Left cardiac atrium (tissue), 4 donors: ENCODE measurements around the gene NT5C3A. TPM values are rescaled to one million over a fixed set of nuclear protein-coding genes. Genes with fewer than 3 reads are reported as not detected.
A peak's percentile ranks its signal among the peaks of the same experiment; 100 is the strongest.
"Not testable (repeated sequence)": the region's sequence is repeated elsewhere in the genome, so short reads cannot be mapped to it uniquely, and the experiment has no call there.

Experiments used
- ATAC-seq, 2 donors: fragments of 200-7000 bp; cut with Tn5 transposase; one replicate each; pipeline ENCODE4 v1.9.1; 2020; ENCODE audit warnings: mild to moderate bottlenecking in 2 of 2, moderate library complexity in 2 of 2
- DNase-seq: peaks from one replicate; pipeline ENCODE4 v3.0.0-alpha.2; 2020
- intact Hi-C, 2 donors: fragments of 100-400 bp; cut with DNase I; formaldehyde crosslinking; loops; one replicate each; pipeline versions ENCODE4 v1.14.1 to v1.15.1; 2022 to 2023
- total RNA-seq, 2 donors: library from RNA; stranded (reverse); fragmentation: NEBNext Ultra II Directional; extraction: Animal tissue kit (Norgen Biotek cat#: 25700); gene quantifications; one replicate each; pipeline ENCODE4 v1.2.1, GENCODE V29; 2021
- donor health status: DM: no; HTN: yes; CAD: no.
- donor health status: DM: no; HTN: yes; CAD: no; lungs with severe emphysema.
- donor health status: DM: yes; HTN: yes; CAD: no.
- donor health status: Dilated cardiomyopathy.

The NT5C3A gene
- total RNA-seq, 2 donors from 2014 or later, result 20.1 to 21.2 TPM

GRCh38 chr7:33048704-33049103, 13.9 kb downstream of the NT5C3A start:
- ATAC-seq (no peak), DNase-seq (no peak)
- intact Hi-C loops, result no loop called here

DNA sequence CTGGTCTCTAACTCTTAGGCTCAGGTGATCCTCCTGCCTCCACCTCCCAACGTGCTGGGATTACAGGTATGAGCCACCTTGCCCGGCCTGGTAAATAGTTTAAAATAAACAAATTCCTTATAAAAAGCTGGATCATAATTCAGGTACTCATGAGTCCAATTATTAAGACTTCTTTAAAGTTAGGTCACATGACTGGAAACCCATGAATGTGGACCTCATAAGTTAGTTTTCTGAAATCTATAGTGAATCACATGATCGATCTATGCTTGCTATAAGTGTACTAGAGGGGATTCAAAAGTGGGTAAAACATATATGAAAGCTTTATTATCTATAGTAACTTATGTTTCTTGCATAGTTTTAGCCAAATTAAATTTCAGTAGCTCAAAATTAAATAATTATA, 14.3 kb downstream of the NT5C3A start:
- ATAC-seq, result no peak
- DNase-seq, result no peak
- intact Hi-C loops, result no loop called here

- no peak for DNase-seq
- ATAC-seq, result peak in 1 of 2 donors; percentile 11
- intact Hi-C loops, result no loop called here
These were observed 17.6 kb downstream of the NT5C3A start for GRCh38 chr7:33044986-33045385.

DNA sequence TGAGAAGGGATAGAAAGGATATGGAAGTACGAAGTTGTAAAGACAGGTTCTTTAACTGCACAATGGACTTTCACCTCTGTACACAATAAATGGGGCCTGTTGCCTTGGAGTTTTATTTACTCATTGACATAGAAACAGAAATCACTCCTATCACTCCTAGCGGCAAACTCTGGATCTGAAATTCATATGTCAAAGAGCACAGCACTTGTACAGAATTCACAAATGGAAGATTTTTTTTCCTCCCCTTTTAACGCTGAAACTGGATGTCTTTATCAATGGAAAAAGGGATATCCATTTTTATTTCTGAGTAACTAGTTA, 18.2 kb downstream of the NT5C3A start:
- ATAC-seq, result peak; percentile 40 to 64
- intact Hi-C loops, result no loop called here
- DNase-seq, result no peak

GRCh38 chr7:33043501-33044400, 18.8 kb downstream of the NT5C3A start:
- intact Hi-C loops, result no loop called here
- DNase-seq (no peak), ATAC-seq (peak; percentile 28 to 29)

DNA sequence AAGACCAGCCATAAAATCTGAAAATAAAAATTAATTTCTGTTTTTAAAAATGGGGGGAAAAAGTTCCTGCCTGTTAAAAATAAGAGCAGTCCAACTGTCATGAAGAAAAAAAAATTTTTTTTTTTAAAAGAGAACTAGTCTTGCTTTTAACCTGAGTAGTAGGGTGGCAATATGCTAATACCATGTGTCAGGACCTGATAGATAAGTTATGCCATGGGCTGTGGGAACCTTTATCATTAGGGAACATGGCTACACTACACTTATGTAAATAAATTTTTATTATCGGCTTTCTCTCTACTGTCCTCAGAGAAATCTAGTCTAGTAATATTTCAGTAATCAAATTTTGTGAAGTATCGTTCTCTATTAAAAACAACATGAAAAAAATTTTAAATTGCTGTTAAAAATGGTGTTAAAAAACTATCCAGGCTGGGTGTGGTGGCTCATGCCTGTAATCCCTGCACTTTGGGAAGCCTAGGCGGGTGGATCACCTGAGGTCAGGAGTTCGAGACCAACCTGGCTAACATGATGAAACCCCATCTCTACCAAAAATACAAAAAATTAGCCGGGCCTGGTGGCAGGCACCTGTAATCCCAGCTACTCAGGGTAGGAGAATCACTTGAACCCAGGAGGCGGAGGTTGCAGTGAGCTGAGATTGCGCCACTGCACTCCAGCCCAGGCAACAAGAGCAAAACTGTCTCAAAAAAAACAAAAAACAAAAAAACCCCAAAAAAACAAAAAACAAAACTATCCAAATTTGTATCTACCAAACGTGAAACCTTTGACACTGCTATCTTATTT, 20.7 kb downstream of the NT5C3A start:
- no peak for ATAC-seq
- no peak for DNase-seq
- intact Hi-C loops, result no loop called here

DNA sequence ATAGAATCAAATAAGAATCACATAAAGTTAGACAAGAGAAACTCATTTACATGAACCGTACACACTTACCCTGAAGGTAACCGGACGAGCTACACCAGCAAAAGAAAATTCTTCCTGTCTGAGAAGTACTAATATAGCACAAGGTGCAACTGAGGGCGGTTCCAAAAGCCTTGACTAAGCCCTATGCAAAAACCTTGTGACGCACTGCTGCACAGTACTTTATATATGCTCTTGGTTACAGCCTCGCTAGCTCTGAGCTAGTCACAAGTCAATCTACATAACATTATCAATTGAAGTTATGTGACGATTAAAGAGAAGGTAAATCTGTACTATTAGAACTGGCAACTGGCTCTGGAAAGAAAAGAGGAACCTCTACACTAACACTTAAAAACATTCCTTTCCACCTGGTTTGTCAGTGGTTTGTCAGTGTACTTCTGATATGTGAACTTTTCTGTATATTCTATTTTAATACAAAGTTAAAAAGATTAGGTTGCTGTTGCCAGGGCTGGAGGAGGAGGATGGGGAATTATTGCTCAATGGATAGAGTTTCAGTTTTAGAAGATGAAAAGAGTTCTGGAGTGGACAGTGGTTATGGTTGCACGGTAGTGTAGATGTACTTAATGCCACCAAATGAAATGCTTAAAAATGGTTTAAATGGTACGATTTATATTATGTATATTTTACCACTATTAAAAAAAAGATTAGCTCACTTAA, 21.6 kb downstream of the NT5C3A start:
- intact Hi-C loops, result no loop called here
- DNase-seq (no peak), ATAC-seq (peak; percentile 51 to 88)

DNA sequence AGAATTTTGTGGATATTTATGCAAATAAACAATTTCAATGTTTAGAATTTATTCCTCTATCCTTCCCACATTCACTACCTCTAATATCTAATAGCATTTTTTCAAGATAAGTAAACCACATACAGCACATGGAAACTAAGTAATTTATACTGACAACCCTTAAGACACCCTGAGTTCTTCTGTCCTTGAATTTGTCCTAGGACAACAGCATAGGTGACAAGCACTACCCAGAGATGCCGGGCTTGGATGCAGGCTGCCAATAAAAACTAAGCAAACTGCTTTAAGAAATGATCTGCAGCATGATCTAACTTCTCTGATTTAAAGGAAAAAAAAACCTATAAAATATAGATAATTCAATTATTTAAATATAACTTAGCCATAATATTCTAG, 22.7 kb downstream of the NT5C3A start:
- intact Hi-C loops, result no loop called here
- ATAC-seq (peak in 1 of 2 donors; percentile 39), DNase-seq (no peak)

DNA sequence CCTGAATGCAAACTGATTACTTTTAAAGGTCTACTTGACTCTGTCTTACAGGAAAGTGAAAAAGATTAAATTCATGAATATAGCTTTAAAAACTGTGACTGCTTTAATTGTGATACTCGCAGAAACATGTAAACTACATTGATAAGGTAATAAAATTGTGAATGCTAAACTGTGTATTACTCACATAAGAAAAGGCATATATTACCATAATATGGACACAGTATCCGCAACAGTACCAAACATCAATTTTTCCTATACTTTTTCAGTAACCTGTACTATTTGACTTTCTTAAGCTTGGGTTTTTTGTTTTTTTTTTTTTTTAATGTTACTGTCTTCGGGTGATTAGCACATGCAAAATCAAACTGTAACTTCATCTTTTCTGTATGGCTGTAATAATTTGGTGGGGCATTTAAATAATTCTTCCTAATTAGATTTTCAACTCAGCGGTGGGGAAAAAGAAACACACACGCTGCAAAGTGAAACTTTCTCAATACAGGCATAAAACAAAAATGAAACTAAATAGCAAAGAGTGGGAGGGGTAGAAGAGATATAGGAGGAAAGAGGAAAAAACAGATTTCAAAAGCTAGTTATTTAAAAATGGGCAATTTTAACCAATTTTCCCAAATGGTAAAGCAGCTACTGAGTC, 23.2 kb downstream of the NT5C3A start:
- intact Hi-C loops, result no loop called here
- DNase-seq (no peak), ATAC-seq (peak in 1 of 2 donors; percentile 53)

GRCh38 chr7:33038639-33039038, 23.9 kb downstream of the NT5C3A start:
- intact Hi-C loops, result no loop called here
- ATAC-seq, result no peak

DNA sequence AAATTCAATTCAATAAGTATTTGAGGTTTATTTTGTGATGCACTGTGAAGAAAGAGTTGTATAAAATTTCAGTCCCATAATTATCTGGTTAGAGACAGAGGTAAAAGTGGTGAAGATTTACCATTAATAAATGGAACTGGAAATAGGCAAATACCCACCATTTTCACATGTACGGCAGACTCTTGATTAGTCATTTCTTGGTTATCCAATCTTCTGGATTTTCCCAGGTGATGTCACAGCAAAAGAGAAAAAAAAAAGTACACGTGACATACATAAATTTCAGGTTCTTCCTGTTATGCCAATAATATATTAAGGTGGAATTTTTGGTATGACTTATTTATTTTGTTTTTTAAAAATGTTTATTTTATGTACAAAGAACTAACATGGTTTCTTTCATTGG, 26.8 kb downstream of the NT5C3A start:
- DNase-seq, result no peak
- no peak for ATAC-seq
- intact Hi-C loops, result no loop called here

More at GRCh38 chr7:33038639-33039038, 23.9 kb downstream of the NT5C3A start:
- DNase-seq, result no peak

GRCh38 chr7:33024189-33024757, 38.3 kb downstream of the NT5C3A start:
- ATAC-seq, result no peak
- no peak for DNase-seq

GRCh38 chr7:33012364-33012763, 50.2 kb downstream of the NT5C3A start:
- no peak for ATAC-seq
- no peak for DNase-seq
- intact Hi-C loops, result no loop called here

More at GRCh38 chr7:33024189-33024757, 38.3 kb downstream of the NT5C3A start:
- intact Hi-C loops, result no loop called here

- DNase-seq (no peak), ATAC-seq (no peak)
- intact Hi-C loops, result no loop called here
These were observed 52.8 kb downstream of the NT5C3A start for GRCh38 chr7:33009734-33010133.

DNA sequence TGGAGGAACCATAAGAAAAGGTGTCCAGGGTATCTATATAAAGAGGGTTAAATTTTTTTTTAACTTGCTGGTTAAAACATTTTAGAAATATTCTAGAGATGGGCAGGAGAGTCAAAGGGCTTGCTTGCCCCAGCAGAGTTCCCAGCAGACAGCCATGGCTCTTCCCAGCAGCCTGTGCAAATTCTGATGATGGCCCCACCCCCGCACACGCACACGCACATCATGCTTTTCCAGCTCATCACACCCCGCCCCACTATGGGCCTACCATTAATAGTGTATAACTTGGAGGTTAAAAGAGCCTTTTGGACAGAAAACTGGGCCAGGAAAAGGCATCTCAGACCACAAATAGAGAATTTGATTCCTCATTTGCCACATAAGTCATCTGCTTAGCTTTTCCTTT, 56.9 kb downstream of the NT5C3A start:
- ATAC-seq, DNase-seq, intact Hi-C loops: not testable (repeated sequence)

DNA sequence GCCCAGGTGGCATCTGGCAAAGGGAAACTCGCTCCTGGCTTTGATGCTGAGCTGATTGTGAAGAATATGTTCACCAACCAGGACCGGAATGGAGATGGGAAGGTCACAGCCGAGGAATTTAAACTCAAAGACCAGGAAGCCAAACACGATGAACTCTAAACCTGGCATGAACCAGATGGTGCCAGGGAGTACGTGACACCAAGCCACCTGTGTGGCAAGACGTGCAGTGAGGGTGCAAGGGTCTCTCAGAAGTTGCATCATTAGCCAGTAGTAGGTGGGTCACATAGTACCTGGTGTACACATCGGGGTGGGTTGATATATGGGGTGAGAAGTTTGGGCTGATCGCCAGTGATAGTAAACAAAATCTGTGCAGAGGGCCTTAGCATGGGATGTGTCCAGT, 57.4 kb downstream of the NT5C3A start:
- ATAC-seq, DNase-seq, intact Hi-C loops: not testable (repeated sequence)

DNA sequence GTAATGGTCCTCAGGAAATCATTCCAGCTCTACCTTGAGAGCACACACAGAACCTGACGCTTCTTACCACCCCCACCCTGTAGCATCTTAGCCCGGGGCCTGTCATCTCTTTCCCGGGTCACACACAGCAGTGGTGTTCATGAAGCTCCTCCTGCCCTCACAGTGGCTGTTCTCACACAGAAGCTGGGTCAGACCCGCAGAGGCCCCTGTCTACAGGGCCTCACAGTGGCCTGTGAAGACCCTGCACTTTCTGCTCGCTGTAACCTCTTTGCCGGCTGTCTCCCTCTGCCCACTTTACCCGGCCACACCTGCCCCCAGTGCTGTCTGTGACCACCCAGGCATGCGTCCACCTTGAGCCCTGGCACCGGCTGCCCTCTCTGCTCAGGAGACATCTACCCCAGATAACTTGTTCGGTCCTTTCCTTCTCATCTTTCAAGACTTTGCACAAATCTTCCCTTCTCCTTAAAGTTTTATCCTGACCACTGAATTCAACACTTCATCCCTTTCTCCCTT, 58.4 kb downstream of the NT5C3A start:
- intact Hi-C loops, ATAC-seq: not testable (repeated sequence)

DNA sequence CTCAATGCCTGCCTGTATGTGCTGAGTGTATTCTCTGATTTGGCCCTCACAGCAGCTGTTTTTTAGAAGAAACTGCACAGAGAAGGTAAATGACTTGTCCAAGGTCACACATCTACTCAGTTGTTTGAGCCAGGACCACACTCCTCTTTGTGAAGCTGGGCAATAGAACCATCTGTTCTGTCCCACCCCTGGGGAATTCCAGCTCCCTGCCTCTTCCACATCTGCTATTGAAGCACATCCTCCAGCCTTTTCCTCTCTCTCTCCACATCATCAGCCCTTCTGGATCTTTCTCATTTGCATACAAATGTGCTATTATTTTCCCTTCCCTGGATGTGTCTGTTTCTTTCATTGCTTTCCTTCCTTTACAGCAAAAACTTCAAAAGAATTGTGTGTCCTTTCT, 59.5 kb downstream of the NT5C3A start:
- DNase-seq, intact Hi-C loops, ATAC-seq: not testable (repeated sequence)

More for the DNA sequence above, 58.4 kb downstream of the NT5C3A start:
- not testable (repeated sequence) for DNase-seq
